Skeletal muscle cell (primary cell): ENCODE data around the gene CYP2A6.
A peak's percentile ranks its signal among the peaks of the same experiment; 100 is the strongest.
"Not testable (repeated sequence)": the region's sequence is repeated elsewhere in the genome, so short reads cannot be mapped to it uniquely, and the experiment has no call there.

Source experiments
- DNase-seq: peaks from one replicate; pipeline ENCODE4 v3.0.0-alpha.2; 2010; ENCODE audit warnings: low read depth
- H3K4me3 ChIP-seq: 2 replicates; pipeline ENCODE4 v1.5.1; 2011; ENCODE audit warnings: low read depth, mild to moderate bottlenecking, control low read depth, low read length, moderate library complexity

Gene CYP2A6

GRCh38 chr19:40852467-40853152 is 2.4 kb upstream of the CYP2A6 start:
- H3K4me3 ChIP-seq, DNase-seq: not testable (repeated sequence)

- H3K4me3 ChIP-seq, DNase-seq: not testable (repeated sequence)
Observed at GRCh38 chr19:40846722-40847121, 3.5 kb downstream of the CYP2A6 start.

GRCh38 chr19:40843653-40844052 is 6.6 kb downstream of the CYP2A6 start:
- not testable (repeated sequence) for DNase-seq, H3K4me3 ChIP-seq

GRCh38 chr19:40842997-40843652 is 7.1 kb downstream of the CYP2A6 start:
- not testable (repeated sequence) for DNase-seq, H3K4me3 ChIP-seq

DNA sequence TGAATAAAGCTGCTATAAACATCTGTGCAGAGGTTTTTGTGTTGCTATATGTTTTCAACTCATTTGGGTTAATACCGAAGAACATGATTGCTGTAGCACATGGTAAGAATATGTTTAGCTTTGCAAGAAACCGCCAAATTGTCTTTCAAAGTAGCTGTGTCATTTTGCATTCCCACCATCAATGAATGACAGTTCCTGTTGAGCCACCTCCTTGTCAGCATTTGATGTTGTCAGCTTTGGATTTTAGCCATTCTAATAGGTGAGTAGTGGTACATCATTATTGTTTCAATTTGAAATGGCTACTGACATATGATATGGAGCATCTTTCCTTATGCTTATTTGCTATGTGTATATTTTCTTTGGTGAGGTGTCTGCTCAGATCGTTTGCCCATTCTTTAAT is 8.2 kb downstream of the CYP2A6 start:
- not testable (repeated sequence) for H3K4me3 ChIP-seq, DNase-seq

DNA sequence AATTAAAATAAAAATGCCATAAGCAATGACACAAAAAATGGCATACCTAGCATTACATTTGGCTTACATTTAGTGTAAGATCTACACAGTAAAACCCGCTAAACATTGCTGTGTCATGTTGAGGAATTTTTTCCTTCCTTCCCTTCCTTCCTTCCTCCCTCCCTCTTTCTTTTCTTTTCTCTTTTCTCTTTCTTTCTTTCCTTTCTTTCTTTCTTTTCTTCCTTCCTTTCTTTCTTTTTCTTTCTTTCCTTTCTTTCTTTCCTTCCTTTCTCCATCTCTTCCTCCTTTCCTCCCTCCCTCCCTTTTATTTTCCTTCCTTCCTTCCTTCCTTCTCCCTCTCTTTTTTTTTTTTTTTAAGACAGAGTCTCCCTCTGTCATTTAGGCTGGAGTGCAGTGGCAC is 11.8 kb downstream of the CYP2A6 start:
- DNase-seq, H3K4me3 ChIP-seq: not testable (repeated sequence)

GRCh38 chr19:40836754-40837429 is 13.4 kb downstream of the CYP2A6 start:
- DNase-seq: no peak
- H3K4me3 ChIP-seq: no peak overlapping the region

- DNase-seq, H3K4me3 ChIP-seq: not testable (repeated sequence)
Observed at GRCh38 chr19:40833728-40834533, 16.3 kb downstream of the CYP2A6 start.

- not testable (repeated sequence) for H3K4me3 ChIP-seq, DNase-seq
Observed at GRCh38 chr19:40832431-40832790, 17.8 kb downstream of the CYP2A6 start.

DNA sequence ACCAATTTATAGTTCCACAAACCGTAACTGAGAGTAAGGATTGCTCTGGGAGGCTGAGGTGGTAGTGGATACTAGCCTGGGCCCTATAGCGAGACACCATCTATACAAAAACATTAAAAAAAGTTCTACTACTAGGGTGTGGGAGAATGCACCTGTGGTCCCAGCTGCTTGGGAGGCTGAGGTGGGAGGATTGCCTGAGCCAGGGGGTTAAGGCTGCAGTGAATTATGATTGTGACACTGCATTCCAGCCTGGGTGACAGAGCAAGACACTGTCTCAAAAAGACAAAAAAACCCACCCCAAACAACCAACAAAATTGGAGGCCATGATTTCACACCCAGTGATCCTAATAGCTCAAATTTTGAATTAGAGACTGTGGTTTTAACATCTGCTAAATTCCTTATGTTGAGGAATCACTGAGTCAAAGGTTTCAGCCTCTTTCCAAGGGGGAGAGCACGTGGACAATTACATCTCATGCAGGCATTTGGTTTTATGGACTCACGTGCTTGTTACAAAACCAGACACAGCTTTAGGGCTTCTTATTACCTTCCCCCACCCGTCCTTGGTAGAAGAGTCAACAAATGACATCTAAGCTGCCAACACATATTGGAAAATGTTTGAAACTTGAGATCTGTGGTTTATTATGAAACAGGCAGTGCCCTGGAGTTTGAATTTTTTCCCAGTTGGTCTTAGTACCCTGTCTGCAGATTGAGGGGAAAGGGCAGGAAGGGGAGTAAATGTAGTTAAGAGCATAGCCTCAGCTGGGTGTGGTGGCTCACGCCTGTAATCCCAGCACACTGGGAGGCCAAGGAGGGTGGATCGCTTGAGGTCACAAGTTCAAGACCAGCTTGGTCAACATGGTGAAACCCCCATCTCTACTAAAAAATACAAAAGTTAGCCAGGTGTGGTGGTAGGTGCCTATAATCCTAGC is 18.5 kb downstream of the CYP2A6 start:
- H3K4me3 ChIP-seq: no peak overlapping the region
- DNase-seq: peak; percentile 93

- DNase-seq, H3K4me3 ChIP-seq: not testable (repeated sequence)
Observed at GRCh38 chr19:40830741-40831140, 19.5 kb downstream of the CYP2A6 start.

DNA sequence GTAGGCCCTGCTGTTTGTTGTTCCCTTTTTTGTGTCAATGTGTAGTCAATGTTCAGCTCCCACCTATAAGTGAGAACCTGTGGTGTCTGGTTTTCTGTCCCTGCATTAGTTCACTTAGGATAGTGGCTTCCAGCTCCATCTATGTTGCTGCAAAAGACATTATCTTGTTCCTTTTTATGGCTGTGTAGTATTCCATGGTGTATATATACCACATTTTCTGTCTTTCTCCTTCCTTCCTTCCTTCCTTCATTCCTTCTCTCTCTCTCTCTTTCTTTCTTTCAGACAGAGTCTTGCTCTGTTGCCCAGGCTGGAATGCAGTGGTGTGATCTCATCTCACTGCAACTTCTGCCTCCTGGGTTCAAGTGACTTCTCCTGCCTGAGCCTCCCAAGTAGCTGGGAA is 21.0 kb downstream of the CYP2A6 start:
- no peak for DNase-seq
- H3K4me3 ChIP-seq: no peak overlapping the region

GRCh38 chr19:40827386-40828247 is 22.6 kb downstream of the CYP2A6 start:
- H3K4me3 ChIP-seq: no peak overlapping the region
- no peak for DNase-seq

- not testable (repeated sequence) for DNase-seq, H3K4me3 ChIP-seq
Observed at GRCh38 chr19:40826699-40827385, 23.4 kb downstream of the CYP2A6 start.

GRCh38 chr19:40826312-40826698 is 23.9 kb downstream of the CYP2A6 start:
- not testable (repeated sequence) for DNase-seq, H3K4me3 ChIP-seq

- DNase-seq, H3K4me3 ChIP-seq: not testable (repeated sequence)
Observed at GRCh38 chr19:40825460-40826095, 24.7 kb downstream of the CYP2A6 start.

- not testable (repeated sequence) for DNase-seq, H3K4me3 ChIP-seq
Observed at GRCh38 chr19:40824916-40825315, 25.3 kb downstream of the CYP2A6 start.
